Measurements from ENCODE around the gene MACROD2. TPM values are rescaled to one million over a fixed set of nuclear protein-coding genes. Genes with fewer than 3 reads are reported as not detected.

Gene MACROD2
- total and polyA plus RNA-seq, 2 of the 4 experiments (the other 2 are of a cell fraction): not detected

DNA sequence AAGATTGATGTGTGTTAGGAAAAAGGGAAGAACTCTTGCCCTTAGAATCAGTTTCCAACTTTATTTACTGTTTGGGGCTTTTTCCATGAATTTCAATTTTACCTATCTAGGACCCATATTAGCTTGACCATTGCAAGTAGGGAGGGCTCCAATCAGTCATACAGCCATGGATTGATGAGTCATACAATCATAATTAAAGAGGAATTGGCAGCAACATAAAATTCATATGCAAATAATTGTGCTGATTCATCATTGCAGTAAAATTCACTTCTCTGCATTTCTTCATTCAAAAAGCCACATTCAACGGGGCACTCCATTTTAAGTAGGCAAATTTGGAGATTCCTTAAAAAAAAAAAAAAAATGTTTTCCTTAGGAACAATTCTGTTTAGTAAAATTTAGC is 1561.6 kb downstream of the MACROD2 start:
- Histone ChIP-seq H2AFZ (replicated peaks; ENCODE audit: low read length, poor library complexity) (no peak overlapping the region), H3K27ac (ENCODE audit: insufficient read depth, low read length) (no peak overlapping the region), H4K5ac (ENCODE audit: low read depth, low read length) (no peak overlapping the region), H3K9me1 (ENCODE audit: insufficient read depth, low read length) (no peaks in the 10 kb centered on the region), H2AK9ac (replicated peaks; ENCODE audit: low read depth, low read length, poor library complexity) (no peak overlapping the region), H2BK20ac (ENCODE audit: low read depth, low read length) (no peak overlapping the region), H3K56ac (ENCODE audit: extremely low read depth, insufficient read depth, low read length) (no peak overlapping the region), H2BK120ac (ENCODE audit: low read depth, low read length) (no peak overlapping the region), H3K18ac (ENCODE audit: low read depth, low read length) (no peak overlapping the region), H2AK5ac (ENCODE audit: low read depth, low read length) (no peak overlapping the region), H2BK5ac (ENCODE audit: low read depth, low read length, poor library complexity, severe bottlenecking) (no peak overlapping the region), H3K4me2 (ENCODE audit: low read depth, low read length) (no peak overlapping the region), H3K9ac (ENCODE audit: low read depth, low read length) (no peak overlapping the region), H3K4ac (ENCODE audit: low read depth, low read length) (no peak overlapping the region), H3K36me3 (ENCODE audit: control insufficient read depth, insufficient read depth, low read length) (no peaks in the 10 kb centered on the region), H3K4me3 (ENCODE audit: insufficient read depth, low read depth, low read length) (no peak overlapping the region), H3K9me3 (ENCODE audit: control insufficient read depth, insufficient read depth, low read length) (peaks cover 3% of the 10 kb centered on the region), H2BK15ac (ENCODE audit: low read depth, low read length) (no peak overlapping the region), H4K91ac (ENCODE audit: insufficient read depth, low read depth, low read length) (no peak overlapping the region), H3K23ac (ENCODE audit: low read depth, low read length) (no peak overlapping the region), H3K4me1 (ENCODE audit: control insufficient read depth, insufficient read depth, low read length) (no peaks in the 10 kb centered on the region), H3K79me1 (ENCODE audit: low read depth in 1 of 2, low read length in 2 of 2) (no peaks in the 10 kb centered on the region), H4K20me1 (ENCODE audit: insufficient read depth, low read length) (no peaks in the 10 kb centered on the region), H3K27me3 (ENCODE audit: control insufficient read depth, insufficient read depth, low read length) (no peaks in the 10 kb centered on the region), H3K14ac (replicated peaks; ENCODE audit: low read depth, low read length) (no peak overlapping the region), H4K8ac (ENCODE audit: low read depth in 2 of 2, low read length in 2 of 2) (no peak overlapping the region)
- DNase-seq: no peak
- ChIA-PET POLR2A (ENCODE audit: unreplicated experiment) (no interaction called here), CTCF (no interaction called here)
- in situ Hi-C loops (cut with MboI; ENCODE audit: low sequenced_read_pairs): no loop called here
- no TSS peak for BruUV-seq (replicated peaks)
- TF ChIP-seq CEBPB (IDR thresholded peaks at IDR 0.05; ENCODE audit: low read depth, low read length) (no peak), FOS (IDR thresholded peaks at IDR 0.05; ENCODE audit: low read depth, low read length) (no peak), RFX5 (IDR thresholded peaks at IDR 0.05; ENCODE audit: low read depth, low read length) (no peak), MAFK (IDR thresholded peaks at IDR 0.05; ENCODE audit: low read depth, low read length) (peak; percentile 52), MXI1 (IDR thresholded peaks at IDR 0.05; ENCODE audit: borderline replicate concordance, low read depth, low read length) (no peak), SMC3 (IDR thresholded peaks at IDR 0.05; ENCODE audit: low read depth, low read length) (no peak)
- TF ChIP-seq, protein P1, sequence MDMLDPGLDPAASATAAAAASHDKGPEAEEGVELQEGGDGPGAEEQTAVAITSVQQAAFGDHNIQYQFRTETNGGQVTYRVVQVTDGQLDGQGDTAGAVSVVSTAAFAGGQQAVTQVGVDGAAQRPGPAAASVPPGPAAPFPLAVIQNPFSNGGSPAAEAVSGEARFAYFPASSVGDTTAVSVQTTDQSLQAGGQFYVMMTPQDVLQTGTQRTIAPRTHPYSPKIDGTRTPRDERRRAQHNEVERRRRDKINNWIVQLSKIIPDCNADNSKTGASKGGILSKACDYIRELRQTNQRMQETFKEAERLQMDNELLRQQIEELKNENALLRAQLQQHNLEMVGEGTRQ (IDR thresholded peaks at IDR 0.05; ENCODE audit: low read depth, low read length): no peak
- intact Hi-C loops (cut with micrococcal nuclease): no loop called here
- WGBS, 2 experiments (ENCODE audit: extremely low coverage in 2 of 2, insufficient read length in 1 of 2): no CpG with 5 or more reads among the region's 1 CpG
- ATAC-seq (ENCODE audit: low read depth): no peak
- dilution Hi-C loops (cut with HindIII; ENCODE audit: low sequenced_read_pairs, unreplicated experiment): no loop called here

Data from IMR-90 (cell line).